RWPE2 (cell line): ENCODE data around the gene PLEKHG4B.

Experiments used
- ATAC-seq: fragments of 200-7000 bp; cut with Tn5 transposase; 3 replicates; pipeline ENCODE4 v1.9.1; 2021; ENCODE audit warnings: low read depth
- DNase-seq: peaks from one replicate; pipeline ENCODE4 v3.0.0-alpha.2; 2020; ENCODE audit warnings: low spot score
- H3K27ac ChIP-seq: fragments of 450-650 bp; 2 replicates; pipeline ENCODE4 v1.5.1; 2017; ENCODE audit warnings: mild to moderate bottlenecking; ENCODE audit not compliant: poor library complexity, severe bottlenecking
- H3K27me3 ChIP-seq: fragments of 250-450 bp; sonication (Bioruptor Pico); 2 replicates; pipeline ENCODE4 v1.5.1; 2021; ENCODE audit warnings: mild to moderate bottlenecking, moderate library complexity; ENCODE audit not compliant: insufficient read depth, poor library complexity, severe bottlenecking
- H3K36me3 ChIP-seq: fragments of 250-450 bp; sonication (Bioruptor Pico); 2 replicates; pipeline ENCODE4 v1.5.1; 2020; ENCODE audit warnings: low read depth, mild to moderate bottlenecking, moderate library complexity
- H3K4me1 ChIP-seq: fragments of 250-450 bp; sonication (Bioruptor Pico); 2 replicates; pipeline ENCODE4 v1.5.1; 2021; ENCODE audit warnings: mild to moderate bottlenecking, moderate library complexity; ENCODE audit not compliant: insufficient read depth, poor library complexity, severe bottlenecking
- H3K4me3 ChIP-seq: fragments of 250-450 bp; sonication (Bioruptor Pico); 2 replicates; pipeline ENCODE4 v1.5.1; 2021; ENCODE audit warnings: mild to moderate bottlenecking, moderate library complexity; ENCODE audit not compliant: severe bottlenecking
- H3K9me3 ChIP-seq: fragments of 250-450 bp; sonication (Bioruptor Pico); 2 replicates; pipeline ENCODE4 v1.5.1; 2021; ENCODE audit warnings: mild to moderate bottlenecking, moderate library complexity; ENCODE audit not compliant: severe bottlenecking
- TF ChIP-seq, protein P1 (sequence below): fragments of 450-650 bp; IDR thresholded peaks from one replicate; pipeline ENCODE4 v1.5.1; 2017; ENCODE audit warnings: mild to moderate bottlenecking, moderate library complexity; ENCODE audit not compliant: poor library complexity, severe bottlenecking

PLEKHG4B gene

DNA sequence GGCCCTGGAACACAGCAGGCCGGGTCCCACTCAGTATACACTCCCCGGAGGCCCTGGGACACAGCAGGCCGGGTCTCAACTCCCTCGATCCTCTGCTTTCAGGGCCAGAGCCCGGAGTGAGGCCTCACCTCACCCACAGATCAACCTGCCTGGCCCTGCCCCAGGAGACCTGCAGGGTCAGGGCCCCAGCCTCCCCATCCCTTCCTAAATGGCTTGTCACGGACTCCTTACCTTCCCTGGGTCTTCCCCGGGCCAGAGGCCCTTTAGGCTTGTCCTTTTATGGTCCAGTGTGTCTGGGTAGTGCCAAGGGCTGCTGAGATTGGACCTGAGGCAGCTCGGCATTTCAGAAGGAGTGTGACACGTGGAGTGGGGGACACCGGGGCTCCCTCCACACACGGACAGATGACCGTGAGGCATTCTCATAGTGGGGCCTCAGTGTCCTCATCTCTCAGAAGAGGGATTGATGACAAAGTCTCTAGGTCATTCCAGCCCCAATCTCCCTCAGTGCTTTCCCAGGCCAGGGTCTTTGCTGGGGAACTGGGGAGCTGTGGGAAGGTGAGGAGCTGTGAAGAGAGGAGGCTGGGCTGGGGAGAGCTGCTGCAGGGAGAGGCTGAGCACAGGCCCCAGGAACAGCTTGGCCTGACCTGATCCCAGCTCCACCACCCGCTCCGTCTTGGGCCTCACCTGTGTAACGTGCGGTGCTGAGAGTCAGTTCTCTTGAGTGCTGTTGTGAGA, 18.0 kb upstream of the PLEKHG4B start:
- DNase-seq = peak; percentile 63
- H3K27me3 ChIP-seq = peaks cover 68% of the 10 kb centered on the region
- no peak overlapping the region for H3K4me3 ChIP-seq
- no peak for ATAC-seq
- no peaks in the 10 kb centered on the region for H3K4me1 ChIP-seq
- no peaks in the 10 kb centered on the region for H3K36me3 ChIP-seq
- H3K27ac ChIP-seq = no peak overlapping the region
- TF ChIP-seq, protein P1, sequence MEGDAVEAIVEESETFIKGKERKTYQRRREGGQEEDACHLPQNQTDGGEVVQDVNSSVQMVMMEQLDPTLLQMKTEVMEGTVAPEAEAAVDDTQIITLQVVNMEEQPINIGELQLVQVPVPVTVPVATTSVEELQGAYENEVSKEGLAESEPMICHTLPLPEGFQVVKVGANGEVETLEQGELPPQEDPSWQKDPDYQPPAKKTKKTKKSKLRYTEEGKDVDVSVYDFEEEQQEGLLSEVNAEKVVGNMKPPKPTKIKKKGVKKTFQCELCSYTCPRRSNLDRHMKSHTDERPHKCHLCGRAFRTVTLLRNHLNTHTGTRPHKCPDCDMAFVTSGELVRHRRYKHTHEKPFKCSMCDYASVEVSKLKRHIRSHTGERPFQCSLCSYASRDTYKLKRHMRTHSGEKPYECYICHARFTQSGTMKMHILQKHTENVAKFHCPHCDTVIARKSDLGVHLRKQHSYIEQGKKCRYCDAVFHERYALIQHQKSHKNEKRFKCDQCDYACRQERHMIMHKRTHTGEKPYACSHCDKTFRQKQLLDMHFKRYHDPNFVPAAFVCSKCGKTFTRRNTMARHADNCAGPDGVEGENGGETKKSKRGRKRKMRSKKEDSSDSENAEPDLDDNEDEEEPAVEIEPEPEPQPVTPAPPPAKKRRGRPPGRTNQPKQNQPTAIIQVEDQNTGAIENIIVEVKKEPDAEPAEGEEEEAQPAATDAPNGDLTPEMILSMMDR = no peak
- H3K9me3 ChIP-seq = no peaks in the 10 kb centered on the region

DNA sequence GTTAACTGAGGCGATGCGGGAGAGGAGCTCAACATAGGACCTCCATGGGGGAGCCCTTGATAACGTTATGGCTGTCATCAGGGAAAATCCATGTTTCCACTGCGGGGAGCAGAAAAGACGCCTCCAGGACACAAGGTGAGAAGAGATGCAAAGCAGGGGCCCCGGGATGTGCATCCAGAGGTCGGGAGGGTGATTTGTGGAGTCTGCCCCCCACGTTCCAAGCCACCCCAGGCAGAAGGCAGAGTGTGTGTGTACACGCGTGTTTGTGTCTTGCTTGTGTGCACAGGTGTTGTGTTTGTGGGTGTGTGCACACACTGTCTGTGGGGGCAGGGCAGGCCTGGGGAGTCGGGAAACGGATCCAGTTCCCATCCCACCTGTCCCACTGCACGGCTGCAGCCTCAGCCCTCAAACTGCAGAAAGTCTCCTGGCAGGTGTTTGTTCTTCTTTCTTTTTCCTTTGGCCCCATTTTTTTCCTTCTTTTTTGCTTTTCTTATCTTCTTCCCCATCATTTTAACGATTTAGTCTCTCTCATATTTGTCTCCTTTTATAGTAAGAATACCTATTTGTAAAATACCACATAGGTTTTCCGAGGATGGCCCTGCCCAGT, 17.4 kb upstream of the PLEKHG4B start:
- TF ChIP-seq, protein P1 = no peak
- DNase-seq = no peak
- Histone ChIP-seq H3K27ac (no peak overlapping the region), H3K27me3 (peaks cover 73% of the 10 kb centered on the region), H3K36me3 (no peaks in the 10 kb centered on the region), H3K4me1 (no peaks in the 10 kb centered on the region), H3K9me3 (no peaks in the 10 kb centered on the region), H3K4me3 (no peak overlapping the region)
- no peak for ATAC-seq

DNA sequence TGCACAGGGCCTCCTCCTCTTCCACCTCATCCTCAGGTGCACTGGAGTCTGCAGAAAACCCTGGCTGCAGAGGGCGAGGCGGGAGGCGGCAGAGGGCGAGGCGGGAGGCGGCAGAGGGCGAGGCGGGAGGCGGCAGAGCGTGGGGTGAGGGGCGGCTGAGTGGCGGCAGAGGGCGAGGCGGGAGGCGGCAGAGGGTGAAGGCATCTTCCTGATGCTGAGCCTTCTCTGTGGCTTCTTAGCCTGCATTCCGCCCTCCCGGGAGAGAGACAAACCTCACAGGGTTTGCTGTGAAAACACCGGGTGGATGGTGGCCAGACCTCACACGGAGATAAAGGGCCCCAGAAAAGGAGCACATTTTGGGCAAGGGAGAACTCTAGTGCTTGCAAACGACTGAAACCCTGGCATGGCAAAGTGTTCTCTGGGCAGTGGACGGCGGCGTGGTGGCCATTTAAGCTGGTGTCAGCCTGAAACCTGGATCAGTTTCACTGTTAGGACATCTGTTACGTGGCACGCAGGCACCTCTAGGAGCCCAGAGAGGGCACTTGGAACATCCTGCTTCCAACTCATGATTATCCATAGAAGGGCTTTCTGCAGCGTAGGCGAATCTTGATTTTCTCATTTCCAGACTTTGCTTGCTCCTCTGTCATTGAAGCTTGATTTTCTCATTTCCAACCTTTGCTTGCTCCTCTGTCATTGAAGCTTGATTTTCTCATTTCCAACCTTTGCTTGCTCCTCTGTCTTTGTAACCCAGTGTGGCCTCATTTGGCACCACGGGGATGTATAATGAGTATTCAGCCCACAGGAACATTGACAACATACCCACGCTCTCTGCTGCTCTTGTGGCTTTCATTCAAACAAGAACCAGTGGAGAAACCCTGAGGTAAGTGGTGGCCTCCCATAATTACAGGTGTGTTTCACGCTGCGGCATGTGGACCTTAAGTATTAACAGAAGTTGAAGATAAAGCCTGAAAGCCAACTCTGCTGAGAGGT, 16.3 kb upstream of the PLEKHG4B start:
- Histone ChIP-seq H3K27ac (no peak overlapping the region), H3K27me3 (peaks cover 64% of the 10 kb centered on the region), H3K4me1 (no peaks in the 10 kb centered on the region), H3K9me3 (no peaks in the 10 kb centered on the region), H3K4me3 (no peak overlapping the region), H3K36me3 (no peaks in the 10 kb centered on the region)
- TF ChIP-seq, protein P1 = no peak
- DNase-seq (no peak), ATAC-seq (no peak)

DNA sequence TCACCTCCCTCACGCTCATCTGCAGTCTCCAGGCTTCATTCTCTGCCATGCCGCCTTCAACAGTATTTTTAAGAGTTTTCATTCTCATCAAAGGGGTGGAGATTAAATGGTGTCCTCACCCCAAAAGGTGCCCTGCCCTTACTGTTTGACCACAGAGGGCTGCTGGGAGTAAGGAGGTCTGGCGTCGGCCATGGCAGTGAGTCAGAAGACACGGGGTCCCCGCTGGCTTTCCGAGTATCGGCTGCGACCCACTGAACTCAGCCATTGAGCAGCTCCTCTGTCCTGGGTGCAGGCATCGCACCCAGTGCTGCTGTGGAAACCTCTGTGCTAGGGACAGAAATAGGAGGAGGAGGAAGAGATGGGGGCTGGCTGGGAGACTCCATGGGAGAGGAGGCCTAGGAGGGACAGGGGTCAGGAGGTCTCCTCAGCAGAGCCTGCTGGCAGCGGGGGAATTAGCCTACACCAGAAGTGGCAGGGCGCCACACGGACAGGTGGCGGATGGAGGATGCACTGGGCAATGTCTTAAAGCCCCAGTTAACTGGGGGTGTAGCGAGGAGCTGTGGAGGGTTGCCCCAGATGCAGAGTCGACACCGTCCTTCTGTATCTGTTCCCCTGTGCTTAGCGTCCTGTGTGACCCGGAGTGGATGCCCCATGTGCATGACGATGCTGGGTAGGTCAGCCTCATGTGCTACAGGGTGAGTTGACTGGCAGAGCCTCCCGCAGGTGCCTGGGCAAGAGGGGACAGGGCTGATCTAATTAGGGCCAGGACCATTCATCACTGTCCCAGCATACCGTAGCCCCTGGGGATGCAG, 15.4 kb upstream of the PLEKHG4B start:
- Histone ChIP-seq H3K4me3 (no peak overlapping the region), H3K4me1 (no peaks in the 10 kb centered on the region), H3K9me3 (no peaks in the 10 kb centered on the region), H3K27ac (no peak overlapping the region), H3K27me3 (peaks cover 58% of the 10 kb centered on the region), H3K36me3 (no peaks in the 10 kb centered on the region)
- ATAC-seq (no peak), DNase-seq (no peak)
- TF ChIP-seq, protein P1 = no peak
